Fibroblast of lung (primary cell): ENCODE measurements around the gene PROK2.

ENCODE experiments used
- EZH2 ChIP-seq: IDR thresholded peaks from 2 replicates; pipeline ENCODE4 v1.5.1; 2012; ENCODE audit warnings: low read length, control low read depth, mild to moderate bottlenecking; ENCODE audit errors: missing control alignments
- TF ChIP-seq, protein P1 (sequence below), 2 donors: IDR thresholded peaks in 1 of 2; conservative IDR thresholded peaks in 1 of 2; 1 replicate in 1 of 2; 2 replicates in 1 of 2; pipeline ENCODE4 v1.5.1; 2011 to 2012; ENCODE audit warnings: low read length in 2 of 2, control low read depth in 1 of 2, inconsistent platforms in 1 of 2, low read depth in 1 of 2, mild to moderate bottlenecking in 1 of 2

DNA sequence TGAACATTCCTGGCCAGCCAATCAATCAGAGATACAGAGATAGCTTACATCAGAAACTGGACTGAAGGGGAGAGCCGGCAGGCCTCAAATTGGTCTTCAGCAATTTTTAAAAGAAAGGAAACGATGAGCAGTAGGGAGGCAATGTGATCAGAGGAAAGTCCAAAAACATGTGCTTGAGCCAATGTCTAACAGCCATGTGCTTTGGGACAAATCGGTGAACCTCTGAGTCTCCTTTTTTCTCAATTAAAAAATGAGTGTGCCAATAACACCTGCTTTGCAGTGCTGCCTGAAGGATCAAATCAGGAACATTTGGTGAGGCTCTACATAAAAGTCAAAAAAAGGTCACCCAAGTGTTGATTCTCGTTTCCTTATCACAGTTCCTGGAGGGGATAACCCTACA lies 52.3 kb downstream of the PROK2 start:
- TF ChIP-seq, protein P1, sequence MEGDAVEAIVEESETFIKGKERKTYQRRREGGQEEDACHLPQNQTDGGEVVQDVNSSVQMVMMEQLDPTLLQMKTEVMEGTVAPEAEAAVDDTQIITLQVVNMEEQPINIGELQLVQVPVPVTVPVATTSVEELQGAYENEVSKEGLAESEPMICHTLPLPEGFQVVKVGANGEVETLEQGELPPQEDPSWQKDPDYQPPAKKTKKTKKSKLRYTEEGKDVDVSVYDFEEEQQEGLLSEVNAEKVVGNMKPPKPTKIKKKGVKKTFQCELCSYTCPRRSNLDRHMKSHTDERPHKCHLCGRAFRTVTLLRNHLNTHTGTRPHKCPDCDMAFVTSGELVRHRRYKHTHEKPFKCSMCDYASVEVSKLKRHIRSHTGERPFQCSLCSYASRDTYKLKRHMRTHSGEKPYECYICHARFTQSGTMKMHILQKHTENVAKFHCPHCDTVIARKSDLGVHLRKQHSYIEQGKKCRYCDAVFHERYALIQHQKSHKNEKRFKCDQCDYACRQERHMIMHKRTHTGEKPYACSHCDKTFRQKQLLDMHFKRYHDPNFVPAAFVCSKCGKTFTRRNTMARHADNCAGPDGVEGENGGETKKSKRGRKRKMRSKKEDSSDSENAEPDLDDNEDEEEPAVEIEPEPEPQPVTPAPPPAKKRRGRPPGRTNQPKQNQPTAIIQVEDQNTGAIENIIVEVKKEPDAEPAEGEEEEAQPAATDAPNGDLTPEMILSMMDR (conservative IDR thresholded peaks at IDR 0.05 in 1 of 2, IDR thresholded peaks at IDR 0.05 in 1 of 2; ENCODE audit: low read depth in 1 of 2, low read length in 2 of 2) = no peak
- no peak for TF ChIP-seq EZH2
